ENCODE measurements around the gene GRAMD2B. TPM values are rescaled to one million over a fixed set of nuclear protein-coding genes. Genes with fewer than 3 reads are reported as not detected.
A peak's percentile ranks its signal among the peaks of the same experiment; 100 is the strongest.

GRAMD2B gene
- total and polyA plus RNA-seq, 7 donors = 1.3 to 8.0 (median 2.9) TPM

DNA sequence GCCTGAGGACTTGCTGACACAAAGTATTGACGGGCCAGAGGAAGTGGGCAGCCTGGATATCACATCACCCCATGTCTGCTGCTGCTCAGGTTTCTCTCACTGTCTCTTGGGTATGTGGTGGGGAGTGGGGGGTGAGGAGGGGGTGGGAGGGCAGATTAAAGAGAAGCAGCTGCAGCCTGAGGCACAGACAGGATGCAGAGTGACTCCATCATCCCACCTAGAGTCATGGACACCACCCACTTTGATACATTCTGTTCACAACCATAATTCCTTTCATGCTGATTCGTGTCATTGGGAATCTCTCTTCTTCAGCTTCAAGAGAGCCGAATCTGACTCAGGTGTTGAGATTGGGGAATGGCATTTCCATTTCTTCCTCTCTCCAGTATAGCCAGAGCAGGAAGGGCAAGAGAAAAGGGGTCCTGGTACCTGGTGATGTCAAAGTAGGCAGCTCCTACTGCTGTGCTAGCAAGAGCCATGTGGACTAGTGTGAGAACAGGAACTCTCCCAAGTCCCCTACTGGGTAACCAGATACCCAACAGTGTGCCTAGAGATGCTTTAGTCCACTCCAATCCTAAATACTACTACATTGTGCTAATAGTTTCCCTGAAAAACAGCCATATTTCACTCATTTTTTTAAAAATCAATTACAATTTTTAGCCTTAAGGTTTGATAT, 22.4 kb downstream of the GRAMD2B start:
- intact Hi-C loops (cut with DNase I) = no loop called here
- Histone ChIP-seq H3K27me3 (ENCODE audit: insufficient read depth in 3 of 3, low read length in 2 of 3) (no peaks in the 10 kb centered on the region), H3K4me1 (no peaks in the 10 kb centered on the region), H3K4me3 (no peak overlapping the region), H3K36me3 (ENCODE audit: insufficient read depth in 1 of 2, low read depth in 1 of 2) (no peaks in the 10 kb centered on the region), H3K27ac (no peak overlapping the region), H3K9me3 (no peaks in the 10 kb centered on the region)
- WGBS, 3 donors = 76 to 87% (median 83%) methylated on average over 3 of the region's 3 CpGs
- TF ChIP-seq, protein P1, sequence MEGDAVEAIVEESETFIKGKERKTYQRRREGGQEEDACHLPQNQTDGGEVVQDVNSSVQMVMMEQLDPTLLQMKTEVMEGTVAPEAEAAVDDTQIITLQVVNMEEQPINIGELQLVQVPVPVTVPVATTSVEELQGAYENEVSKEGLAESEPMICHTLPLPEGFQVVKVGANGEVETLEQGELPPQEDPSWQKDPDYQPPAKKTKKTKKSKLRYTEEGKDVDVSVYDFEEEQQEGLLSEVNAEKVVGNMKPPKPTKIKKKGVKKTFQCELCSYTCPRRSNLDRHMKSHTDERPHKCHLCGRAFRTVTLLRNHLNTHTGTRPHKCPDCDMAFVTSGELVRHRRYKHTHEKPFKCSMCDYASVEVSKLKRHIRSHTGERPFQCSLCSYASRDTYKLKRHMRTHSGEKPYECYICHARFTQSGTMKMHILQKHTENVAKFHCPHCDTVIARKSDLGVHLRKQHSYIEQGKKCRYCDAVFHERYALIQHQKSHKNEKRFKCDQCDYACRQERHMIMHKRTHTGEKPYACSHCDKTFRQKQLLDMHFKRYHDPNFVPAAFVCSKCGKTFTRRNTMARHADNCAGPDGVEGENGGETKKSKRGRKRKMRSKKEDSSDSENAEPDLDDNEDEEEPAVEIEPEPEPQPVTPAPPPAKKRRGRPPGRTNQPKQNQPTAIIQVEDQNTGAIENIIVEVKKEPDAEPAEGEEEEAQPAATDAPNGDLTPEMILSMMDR (IDR thresholded peaks at IDR 0.05) = no peak
- ATAC-seq (no peak), DNase-seq (no peak)

DNA sequence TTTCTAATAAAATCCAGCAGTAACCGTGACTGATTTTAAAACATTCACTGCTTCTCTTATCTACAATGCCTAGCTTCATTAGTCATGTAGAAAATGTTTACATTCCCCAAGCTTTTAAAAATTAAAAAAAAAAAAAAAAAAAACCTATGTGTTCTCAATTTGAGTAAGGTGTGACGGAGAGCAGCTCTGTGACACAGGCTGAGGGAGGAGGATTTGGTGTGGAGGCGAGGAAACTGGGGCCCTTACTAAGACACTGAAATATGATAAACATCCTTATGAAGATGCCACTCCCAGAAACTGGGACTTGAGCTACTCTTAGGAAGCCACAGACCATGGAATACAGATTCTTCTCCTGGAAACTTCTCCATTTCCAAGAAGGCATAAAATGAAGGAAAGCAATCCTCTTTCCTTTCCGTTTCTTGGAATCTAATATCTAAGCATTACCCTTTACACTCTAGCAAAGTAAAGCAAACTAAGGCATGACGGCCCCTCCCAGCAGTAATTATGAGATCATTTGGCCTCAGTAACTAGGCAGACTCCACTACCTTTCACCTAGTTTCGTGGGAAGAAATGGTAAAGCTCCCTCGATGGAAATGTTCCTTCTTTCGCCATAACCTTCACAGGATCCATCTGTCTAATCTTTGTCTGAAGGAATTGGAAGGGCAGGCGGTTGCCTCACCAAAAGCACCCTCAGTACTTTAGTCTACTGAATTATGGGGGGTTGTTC, 23.5 kb downstream of the GRAMD2B start:
- intact Hi-C loops (cut with DNase I) = no loop called here
- ATAC-seq = no peak
- no peak overlapping the region for H3K27ac ChIP-seq
- no peaks in the 10 kb centered on the region for H3K9me3 ChIP-seq
- H3K27me3 ChIP-seq (ENCODE audit: insufficient read depth in 3 of 3, low read length in 2 of 3) = no peaks in the 10 kb centered on the region
- H3K4me3 ChIP-seq = no peak overlapping the region
- DNase-seq = no peak
- no peaks in the 10 kb centered on the region for H3K4me1 ChIP-seq
- WGBS, 3 donors = 87 to 91% (median 89%) methylated on average over 9 of the region's 9 CpGs
- H3K36me3 ChIP-seq (ENCODE audit: insufficient read depth in 1 of 2, low read depth in 1 of 2) = no peaks in the 10 kb centered on the region
- TF ChIP-seq, protein P1 (IDR thresholded peaks at IDR 0.05) = no peak

DNA sequence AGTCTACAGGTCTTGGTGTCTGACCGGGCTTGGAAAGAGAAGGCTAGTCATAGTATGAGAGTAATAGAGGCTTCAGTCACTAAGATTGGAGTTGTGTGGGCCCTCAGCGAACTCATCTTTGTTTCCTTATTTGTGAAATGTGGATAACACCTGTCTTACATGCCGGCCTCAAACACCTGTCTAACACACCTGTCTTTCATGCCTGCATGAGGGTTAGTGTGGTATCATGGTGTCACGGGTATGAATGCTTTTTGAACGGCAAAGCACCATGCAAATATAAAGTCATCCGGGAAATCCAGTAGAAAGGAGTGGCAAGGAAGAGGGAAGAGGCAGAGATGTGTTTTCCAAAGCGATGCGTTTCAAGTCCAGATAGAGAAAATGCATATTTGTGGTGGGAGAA, 25.5 kb downstream of the GRAMD2B start:
- DNase-seq = no peak
- no peaks in the 10 kb centered on the region for H3K27me3 ChIP-seq (ENCODE audit: insufficient read depth in 3 of 3, low read length in 2 of 3)
- H3K27ac ChIP-seq = no peak overlapping the region
- intact Hi-C loops (cut with DNase I) = no loop called here
- ATAC-seq = no peak
- no peaks in the 10 kb centered on the region for H3K36me3 ChIP-seq (ENCODE audit: insufficient read depth in 1 of 2, low read depth in 1 of 2)
- WGBS, 3 donors = 74 to 79% (median 77%) methylated on average over 8 of the region's 8 CpGs
- no peaks in the 10 kb centered on the region for H3K4me1 ChIP-seq
- TF ChIP-seq, protein P1 (IDR thresholded peaks at IDR 0.05) = no peak
- no peak overlapping the region for H3K4me3 ChIP-seq
- no peaks in the 10 kb centered on the region for H3K9me3 ChIP-seq

DNA sequence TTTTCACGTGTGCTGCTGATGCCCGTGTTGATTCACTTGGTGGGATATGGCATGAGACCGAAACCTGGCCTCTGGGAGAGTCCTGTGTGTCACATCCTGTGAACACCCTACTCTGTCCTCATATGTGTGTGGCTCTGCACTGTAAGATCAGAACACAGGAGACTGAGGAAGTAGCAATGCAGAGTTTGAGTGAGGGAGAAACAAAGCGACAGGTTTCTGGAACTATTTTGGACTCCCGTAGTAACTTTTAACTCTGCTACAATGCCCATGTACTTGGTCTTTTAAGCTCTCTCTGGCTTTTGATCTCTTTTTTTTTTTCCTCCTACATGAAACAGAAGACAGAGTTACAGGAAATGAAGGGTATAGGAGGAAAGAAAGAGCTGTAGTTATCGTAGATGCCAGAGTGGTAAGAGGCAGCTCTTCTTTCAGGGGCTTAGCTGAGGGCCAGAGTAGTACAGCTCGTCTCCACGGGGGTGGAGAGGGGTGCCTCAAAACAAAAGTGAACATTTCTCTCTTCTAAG, 26.6 kb downstream of the GRAMD2B start:
- TF ChIP-seq, protein P1 (IDR thresholded peaks at IDR 0.05) = no peak
- no peak overlapping the region for H3K4me3 ChIP-seq
- ATAC-seq (peak in 3 of 4 donors; percentile 55 to 71 (median 66)), DNase-seq (no peak)
- no peaks in the 10 kb centered on the region for H3K4me1 ChIP-seq
- H3K27ac ChIP-seq = no peak overlapping the region
- H3K27me3 ChIP-seq (ENCODE audit: insufficient read depth in 3 of 3, low read length in 2 of 3) = no peaks in the 10 kb centered on the region
- no peaks in the 10 kb centered on the region for H3K9me3 ChIP-seq
- no peaks in the 10 kb centered on the region for H3K36me3 ChIP-seq (ENCODE audit: insufficient read depth in 1 of 2, low read depth in 1 of 2)
- intact Hi-C loops (cut with DNase I) = no loop called here
- WGBS, 3 donors = 32 to 45% (median 35%) methylated on average over 8 of the region's 8 CpGs

Measured in psoas muscle (tissue), 8 donors.